NCI-H526 treated with DMSO at 0.1 percent for 48 hours (cell line): ENCODE results near the gene GREB1.

Experiments used
- DNase-seq: peaks from one replicate; lab custom pipeline; 2025; lab: John Stamatoyannopoulos, UW

GREB1 gene

GRCh38 chr2:11533278-11534070 lies at the start of gene GREB1:
GREB1 (plus strand) TSS chr2:11534045; CDS start chr2:11556615, 22,570 bp downstream.
- no peak for DNase-seq

- no peak for DNase-seq
Measured at GRCh38 chr2:11488809-11489208, 45.0 kb upstream of the GREB1 start.

- DNase-seq: no peak
Measured at GRCh38 chr2:11490194-11490593, 43.7 kb upstream of the GREB1 start.

GRCh38 chr2:11491348-11491933 lies 42.4 kb upstream of the GREB1 start:
- DNase-seq: no peak

- no peak for DNase-seq
Measured at GRCh38 chr2:11492244-11492643, 41.6 kb upstream of the GREB1 start.

GRCh38 chr2:11492720-11493119 lies 41.1 kb upstream of the GREB1 start:
- DNase-seq: no peak

GRCh38 chr2:11493282-11493681 lies 40.6 kb upstream of the GREB1 start:
- DNase-seq: no peak

- no peak for DNase-seq
Measured at GRCh38 chr2:11494310-11494709, 39.5 kb upstream of the GREB1 start.

- no peak for DNase-seq
Measured at GRCh38 chr2:11495844-11496681, 37.8 kb upstream of the GREB1 start.

- no peak for DNase-seq
Measured at GRCh38 chr2:11498543-11499034, 35.3 kb upstream of the GREB1 start.

- no peak for DNase-seq
Measured at GRCh38 chr2:11499081-11499743, 34.6 kb upstream of the GREB1 start.

GRCh38 chr2:11500702-11501303 lies 33.0 kb upstream of the GREB1 start:
- peak; percentile 60 for DNase-seq

GRCh38 chr2:11502740-11503292 lies 31.0 kb upstream of the GREB1 start:
- DNase-seq: no peak

- DNase-seq: no peak
Measured at GRCh38 chr2:11503354-11503927, 30.4 kb upstream of the GREB1 start.

- DNase-seq: no peak
Measured at GRCh38 chr2:11505652-11506610, 27.9 kb upstream of the GREB1 start.

GRCh38 chr2:11506611-11506969 lies 27.3 kb upstream of the GREB1 start:
- DNase-seq: no peak

- DNase-seq: no peak
Measured at GRCh38 chr2:11507517-11507916, 26.3 kb upstream of the GREB1 start.

GRCh38 chr2:11508279-11508678 lies 25.6 kb upstream of the GREB1 start:
- no peak for DNase-seq

GRCh38 chr2:11509657-11510360 lies 24.0 kb upstream of the GREB1 start:
- DNase-seq: no peak
